Hematopoietic multipotent progenitor cell (in vitro differentiated cells): ENCODE data around the gene ASCC2. TPM values are rescaled to one million over a fixed set of nuclear protein-coding genes. Genes with fewer than 3 reads are reported as not detected.
"Not testable (repeated sequence)": the region's sequence is repeated elsewhere in the genome, so short reads cannot be mapped to it uniquely, and the experiment has no call there.

Source experiments
- DNase-seq, 3 donors: peaks; one replicate each; pipeline ENCODE4 v3.0.0-alpha.2; 2011 to 2015; ENCODE audit warnings: low read depth in 2 of 3, low spot score in 2 of 3
- total RNA-seq: library from RNA; depleted of rRNA; stranded (reverse); fragments of >200 nt; gene quantifications from one replicate; pipeline ENCODE4 v1.2.3, GENCODE V29; 2012

ASCC2 gene, protein sequence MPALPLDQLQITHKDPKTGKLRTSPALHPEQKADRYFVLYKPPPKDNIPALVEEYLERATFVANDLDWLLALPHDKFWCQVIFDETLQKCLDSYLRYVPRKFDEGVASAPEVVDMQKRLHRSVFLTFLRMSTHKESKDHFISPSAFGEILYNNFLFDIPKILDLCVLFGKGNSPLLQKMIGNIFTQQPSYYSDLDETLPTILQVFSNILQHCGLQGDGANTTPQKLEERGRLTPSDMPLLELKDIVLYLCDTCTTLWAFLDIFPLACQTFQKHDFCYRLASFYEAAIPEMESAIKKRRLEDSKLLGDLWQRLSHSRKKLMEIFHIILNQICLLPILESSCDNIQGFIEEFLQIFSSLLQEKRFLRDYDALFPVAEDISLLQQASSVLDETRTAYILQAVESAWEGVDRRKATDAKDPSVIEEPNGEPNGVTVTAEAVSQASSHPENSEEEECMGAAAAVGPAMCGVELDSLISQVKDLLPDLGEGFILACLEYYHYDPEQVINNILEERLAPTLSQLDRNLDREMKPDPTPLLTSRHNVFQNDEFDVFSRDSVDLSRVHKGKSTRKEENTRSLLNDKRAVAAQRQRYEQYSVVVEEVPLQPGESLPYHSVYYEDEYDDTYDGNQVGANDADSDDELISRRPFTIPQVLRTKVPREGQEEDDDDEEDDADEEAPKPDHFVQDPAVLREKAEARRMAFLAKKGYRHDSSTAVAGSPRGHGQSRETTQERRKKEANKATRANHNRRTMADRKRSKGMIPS
- total RNA-seq: 34.5 TPM

DNA sequence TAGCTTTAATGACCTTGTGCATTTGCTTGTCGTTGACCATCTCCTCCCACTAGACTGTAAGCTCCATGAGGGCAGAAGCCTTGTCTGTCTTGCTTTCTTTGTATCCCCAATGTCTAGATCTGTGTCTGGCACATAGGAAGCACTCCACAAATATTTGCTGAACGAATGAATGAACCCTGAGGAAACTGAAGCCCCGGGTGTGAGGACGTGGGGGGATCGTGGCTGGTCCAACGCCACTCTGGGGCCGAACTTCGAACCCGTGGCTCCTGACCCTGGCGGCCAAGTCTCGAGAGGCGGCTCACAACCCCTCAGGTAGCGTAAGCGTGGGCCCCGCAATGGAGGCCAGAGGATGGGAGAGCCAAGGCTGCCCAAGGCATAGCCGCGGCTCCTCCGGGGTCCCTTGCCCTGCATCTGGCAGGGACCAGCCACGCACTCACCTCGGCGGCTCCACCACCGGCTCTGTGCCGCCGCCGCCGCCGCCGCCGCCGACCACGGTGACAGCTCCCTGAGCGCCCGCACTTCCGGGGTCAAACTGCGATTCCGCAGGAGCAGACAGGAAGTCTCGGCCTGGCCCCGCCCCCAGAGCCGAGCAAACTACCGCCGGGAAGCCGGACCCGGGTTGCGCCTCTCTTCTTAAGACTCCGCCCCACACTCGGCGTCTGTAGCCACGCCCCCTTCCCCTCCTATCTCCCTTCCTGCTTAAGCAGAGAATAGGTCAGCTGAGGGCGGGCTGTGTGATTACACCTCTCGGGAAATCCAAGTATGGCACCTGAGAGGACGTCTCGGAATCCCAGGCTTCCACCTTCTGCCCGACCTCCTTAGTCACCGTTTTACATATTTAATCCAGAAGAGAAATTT is at the start of gene ASCC2:
TSS of gene ASCC2 (minus strand) at position 534 of the 858 bp plus-strand sequence. CDS start 5,949 bp downstream, outside the sequence.
- peak; percentile 96 to 98 (median 98) for DNase-seq

DNA sequence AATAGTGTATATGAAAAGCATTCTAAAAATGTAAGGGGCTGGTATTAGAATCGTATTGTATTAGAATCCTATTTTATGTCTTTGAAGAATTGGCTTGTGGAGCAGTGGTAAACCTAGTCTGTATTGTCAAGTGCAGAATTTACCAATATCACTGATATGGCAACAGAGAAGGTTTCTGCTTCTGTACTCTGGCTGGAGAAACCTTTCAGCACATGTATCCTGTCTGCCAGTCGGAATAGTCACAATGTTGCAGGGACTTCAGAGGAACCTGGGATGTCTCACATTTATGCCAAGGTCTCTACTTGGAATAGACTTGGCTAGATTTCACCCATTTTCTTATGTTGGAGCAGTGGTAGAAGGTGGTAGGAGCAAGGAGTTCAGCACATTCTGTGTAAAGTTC is 49.3 kb upstream of the ASCC2 start:
- no peak for DNase-seq

DNA sequence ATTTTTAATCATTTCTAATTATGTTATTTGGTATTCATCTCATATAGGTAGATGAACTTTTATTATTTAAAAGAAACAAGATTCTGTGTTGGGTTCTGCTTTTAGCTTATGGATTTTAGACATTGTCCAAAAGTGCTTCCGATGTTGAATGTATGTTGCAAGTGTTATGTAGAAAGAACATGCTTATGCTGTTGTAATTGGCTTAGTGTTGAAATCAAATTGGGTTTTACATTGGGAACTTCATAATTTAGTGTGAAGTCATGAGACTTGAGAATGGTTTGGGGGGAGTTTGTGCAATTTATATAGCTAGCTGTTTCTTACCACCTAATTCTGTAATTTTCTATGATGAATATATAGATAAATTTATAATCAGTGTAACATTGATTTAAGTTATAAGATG is 48.5 kb upstream of the ASCC2 start:
- no peak for DNase-seq

DNA sequence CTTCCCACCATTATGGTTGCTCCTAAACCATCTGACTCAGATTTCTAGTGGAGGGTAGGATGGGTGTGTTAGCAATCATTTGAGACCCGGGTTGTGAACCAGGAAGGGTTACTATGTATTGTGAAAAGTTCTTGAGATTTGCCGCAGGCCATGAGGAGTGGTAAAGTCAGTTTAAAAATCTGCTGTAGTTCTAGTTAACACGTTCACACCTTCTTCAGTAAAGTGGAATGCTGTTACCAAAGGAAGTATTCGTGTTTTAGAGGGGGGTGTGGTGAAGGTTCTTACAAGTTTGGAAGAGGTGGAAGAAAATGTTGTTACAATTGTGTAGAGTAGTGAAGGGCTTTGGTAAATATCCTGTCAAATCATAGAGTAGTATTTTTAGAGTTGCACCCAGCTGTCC is 47.5 kb upstream of the ASCC2 start:
- no peak for DNase-seq

DNA sequence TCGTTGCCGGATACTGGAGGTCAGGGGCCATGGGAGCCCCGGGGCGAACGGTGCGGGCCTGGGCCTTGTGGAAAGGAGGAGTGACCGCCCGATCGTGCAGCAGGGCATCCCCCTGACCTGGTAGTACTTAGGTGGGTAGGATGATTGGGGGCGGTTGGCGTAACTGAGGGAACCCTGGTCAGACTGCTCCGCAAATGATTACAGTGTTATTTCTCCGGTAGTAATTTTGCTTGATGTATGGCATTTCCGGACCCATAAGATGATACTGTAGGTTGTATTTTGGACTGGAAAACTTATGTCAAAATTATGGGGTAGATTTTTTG is 45.7 kb upstream of the ASCC2 start:
- peak in 1 of 3 donors; percentile 17 for DNase-seq

DNA sequence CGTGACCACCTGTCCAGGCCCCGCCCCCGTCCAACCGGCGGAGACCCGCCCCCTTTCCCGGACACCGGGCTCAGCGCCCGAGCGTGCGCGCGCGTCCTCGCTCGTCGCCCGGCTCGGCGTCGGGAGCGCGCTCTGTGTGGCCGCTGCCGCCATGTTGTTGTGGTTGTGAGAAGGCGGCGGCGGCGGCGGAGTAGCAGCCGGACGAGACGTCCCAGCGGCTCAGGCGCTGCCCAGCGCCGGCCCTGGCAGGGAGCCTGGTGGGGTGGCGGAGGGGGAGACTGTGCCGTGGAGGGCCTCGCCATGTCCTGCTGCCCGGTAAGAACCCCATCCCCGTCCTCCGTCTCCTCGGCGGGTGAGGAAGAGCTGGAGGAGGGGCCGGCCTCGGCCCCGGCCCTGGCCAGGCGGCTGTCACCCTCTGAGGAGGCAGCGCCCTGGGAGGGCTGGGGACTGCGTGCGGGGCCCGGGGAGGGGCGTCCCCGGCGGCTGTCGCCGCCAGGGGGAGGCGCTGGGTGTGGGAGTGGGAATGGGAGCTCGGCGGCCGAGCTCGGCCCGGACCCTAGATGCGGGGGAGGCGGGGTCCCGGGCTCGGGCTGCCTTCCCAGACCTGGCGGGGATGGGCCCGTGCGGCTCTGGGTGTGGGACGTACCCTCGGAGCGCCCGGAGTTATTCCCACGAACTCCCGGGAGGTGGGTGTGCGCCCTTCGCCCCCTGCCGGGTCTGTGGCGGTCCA is 45.1 kb upstream of the ASCC2 start, which contains the start of gene MTMR3:
TSS of gene MTMR3 (plus strand) at position 130 of the 730 bp plus-strand sequence. CDS start 87,886 bp downstream, outside the sequence.
- DNase-seq: peak; percentile 65 to 90 (median 88)

DNA sequence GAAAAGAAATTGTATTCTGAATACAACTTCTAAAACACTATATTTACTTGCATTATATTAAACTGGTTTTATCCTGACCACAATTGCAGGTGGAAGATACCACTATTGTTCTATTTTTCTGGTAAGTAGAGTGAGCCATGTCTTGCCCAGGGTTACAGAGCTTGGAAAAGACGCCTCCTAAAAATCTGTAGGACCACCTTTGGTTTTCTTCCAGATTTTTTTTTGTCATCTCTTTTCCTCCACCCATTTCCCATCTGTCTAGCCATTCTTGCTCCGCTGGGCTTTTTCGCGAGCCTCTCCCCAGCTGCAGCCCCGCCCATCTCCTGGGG is 44.6 kb upstream of the ASCC2 start:
- no peak for DNase-seq

DNA sequence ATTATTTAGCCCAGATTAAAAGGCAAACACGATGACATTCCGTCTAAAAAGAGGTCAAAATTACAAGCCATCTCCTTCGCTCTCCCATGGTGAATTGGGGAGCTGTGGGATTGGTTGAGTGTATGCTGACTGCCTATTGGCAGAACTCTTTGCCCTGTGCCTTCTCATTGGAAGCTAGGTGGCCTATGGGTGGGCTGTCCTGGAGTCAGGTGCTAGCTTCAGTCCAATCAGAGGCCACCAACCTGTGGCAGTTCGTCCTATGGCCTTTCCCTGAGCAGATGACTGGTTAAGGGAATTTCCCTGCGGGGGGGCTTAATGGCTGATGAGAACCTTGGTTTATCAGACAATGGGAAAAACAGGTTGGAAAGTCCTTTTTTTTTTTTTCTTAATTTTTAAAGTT is 41.7 kb upstream of the ASCC2 start:
- peak in 2 of 3 donors; percentile 37 to 43 for DNase-seq

DNA sequence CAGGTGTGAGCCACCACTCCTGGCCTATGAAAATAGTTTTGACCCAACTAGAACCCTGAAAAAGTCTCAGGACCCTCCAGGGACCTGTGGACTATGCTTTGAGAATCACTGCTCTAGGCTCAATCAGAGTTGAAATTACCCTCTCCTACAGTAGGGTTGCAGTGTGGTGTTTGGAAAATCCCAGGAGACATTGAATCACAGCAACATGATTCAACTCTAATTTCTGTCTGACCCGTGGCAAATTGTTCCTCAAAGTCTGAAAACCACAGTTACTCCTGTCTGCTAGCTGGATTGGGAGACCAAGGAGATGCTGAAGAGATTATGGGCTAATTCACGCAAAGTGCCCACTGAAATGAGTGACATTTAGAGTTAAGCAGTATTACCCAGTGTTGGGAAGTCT is 39.5 kb upstream of the ASCC2 start:
- no peak for DNase-seq

DNA sequence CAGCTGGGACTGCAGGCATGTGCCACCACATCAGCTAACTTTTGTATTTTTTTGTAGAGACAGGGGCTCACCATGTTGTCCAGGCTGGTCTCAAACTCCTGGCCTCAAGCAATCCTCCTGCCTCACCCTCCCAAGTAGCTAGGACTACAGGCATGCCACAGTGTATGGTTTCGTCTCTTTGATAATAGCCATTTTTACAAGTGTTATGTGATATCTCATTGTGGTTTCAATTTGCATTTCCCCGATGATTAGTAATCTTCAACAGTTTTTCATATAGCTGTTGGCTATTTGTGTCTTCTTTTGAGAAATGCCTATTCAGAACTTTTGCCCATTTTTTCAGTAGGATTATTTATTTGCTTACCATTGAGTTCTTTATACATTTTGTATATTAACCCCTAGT is 35.9 kb upstream of the ASCC2 start:
- DNase-seq: no peak

DNA sequence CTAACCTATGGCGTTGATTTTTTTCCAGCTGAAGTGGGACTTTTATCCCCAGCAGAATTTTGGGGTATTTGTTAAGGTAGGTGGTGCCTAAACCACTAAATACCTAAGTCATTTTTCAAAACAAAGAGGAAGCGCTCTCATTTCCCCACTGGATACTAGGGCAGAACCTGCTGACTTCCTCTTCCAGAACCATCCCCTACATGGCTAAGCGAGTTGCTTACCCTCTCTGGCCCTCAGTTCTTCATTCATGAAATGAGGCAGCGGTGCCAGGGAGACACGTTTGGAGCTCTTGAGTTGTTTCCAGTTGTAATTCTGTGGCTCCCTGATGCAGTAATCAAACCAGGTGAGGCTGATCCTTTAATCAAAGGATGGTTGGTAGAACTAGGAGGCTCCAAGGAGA is 34.9 kb upstream of the ASCC2 start:
- peak in 1 of 3 donors; percentile 30 for DNase-seq

DNA sequence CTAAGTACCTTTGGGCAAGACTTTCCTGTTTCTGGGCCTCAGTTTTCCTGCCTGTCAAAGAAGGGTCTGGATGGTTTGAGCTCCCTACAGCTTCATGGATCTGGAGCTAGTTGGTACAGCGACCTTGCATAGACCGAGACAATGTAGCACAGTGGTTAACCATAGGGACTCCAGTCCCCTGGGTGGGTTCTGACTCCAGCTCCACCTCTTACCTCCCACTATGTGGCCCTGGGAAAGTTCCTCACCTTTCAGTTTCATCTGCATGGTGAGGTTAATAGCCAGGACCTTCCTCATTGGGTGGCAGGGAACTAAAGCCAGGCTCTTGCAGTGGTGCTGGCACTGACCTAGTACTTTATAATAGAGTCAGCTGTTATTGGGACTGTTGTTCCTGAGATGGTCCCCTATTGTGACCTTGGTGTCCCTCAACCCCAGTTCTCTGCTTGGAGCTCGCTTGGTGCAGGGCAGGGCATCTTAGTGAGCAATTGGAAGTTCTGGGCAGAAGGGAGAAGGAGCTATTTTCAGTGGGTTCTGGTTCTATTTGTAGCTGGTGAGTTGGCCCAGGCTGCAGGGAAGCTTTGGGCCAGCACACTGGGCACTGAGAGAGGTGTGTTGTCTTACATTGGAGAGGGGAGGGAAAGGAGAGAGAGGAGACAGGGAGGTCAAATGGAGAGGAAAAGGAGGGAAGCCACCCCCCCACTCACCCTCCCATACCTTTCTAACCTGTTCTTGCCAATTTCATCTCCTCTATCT is 34.2 kb upstream of the ASCC2 start:
- DNase-seq: no peak

DNA sequence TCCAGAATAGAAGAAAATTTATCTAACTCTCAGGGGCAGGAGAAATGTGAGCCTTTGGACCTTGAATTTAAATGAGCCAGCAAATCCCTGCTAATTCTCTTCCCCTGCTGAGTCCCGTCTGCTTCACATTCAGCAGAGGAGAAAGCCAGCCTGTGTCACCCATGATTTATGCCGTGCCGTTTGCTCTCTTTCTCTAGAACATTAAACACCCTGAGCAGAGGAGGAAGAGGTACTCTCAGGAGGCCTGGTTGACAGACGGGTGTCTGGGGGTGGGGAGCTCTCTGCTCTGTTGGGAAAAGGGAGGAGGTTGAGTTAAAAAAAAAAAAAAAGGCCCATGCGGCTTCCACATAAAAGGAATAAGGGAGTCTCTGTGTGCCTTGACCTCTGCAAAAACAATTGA is 33.6 kb upstream of the ASCC2 start:
- DNase-seq: peak in 1 of 3 donors; percentile 33

DNA sequence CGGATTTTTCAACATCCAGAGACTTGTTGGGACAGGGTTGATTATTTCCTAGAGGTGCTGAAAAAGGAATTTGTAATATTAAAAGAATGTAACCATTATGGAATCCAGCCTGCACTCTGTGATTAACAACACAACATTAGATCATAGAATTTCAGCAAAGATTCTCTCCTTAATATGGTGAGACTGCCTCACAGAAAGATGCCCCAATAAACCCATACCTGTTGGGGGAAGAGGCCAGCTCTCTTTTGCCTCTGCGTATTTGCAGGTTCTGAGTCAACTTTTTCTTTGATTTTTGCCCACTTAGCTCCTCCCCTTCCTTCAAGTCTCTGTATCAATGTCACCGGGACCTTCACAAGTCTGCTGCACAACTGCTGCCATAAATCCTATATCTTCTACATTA is 32.5 kb upstream of the ASCC2 start:
- DNase-seq: no peak

DNA sequence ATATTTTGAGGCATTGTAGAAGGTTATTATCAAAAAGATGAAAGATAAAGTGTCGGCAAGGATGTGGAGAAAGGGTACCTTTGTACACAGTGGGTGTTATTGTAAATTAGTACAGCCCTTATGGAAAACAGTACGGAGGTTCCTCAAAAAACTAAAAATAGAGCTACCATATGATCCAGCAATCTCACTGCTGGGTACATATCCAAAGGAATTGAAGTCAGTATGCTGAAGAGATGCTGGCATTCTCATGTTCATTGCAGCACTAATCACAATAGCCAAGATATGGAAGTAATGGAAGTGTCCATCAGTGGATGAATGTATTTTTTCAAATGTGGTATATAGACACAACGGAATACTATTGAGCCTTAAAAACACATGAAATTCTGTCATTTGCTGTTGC is 29.8 kb upstream of the ASCC2 start:
- no peak for DNase-seq

DNA sequence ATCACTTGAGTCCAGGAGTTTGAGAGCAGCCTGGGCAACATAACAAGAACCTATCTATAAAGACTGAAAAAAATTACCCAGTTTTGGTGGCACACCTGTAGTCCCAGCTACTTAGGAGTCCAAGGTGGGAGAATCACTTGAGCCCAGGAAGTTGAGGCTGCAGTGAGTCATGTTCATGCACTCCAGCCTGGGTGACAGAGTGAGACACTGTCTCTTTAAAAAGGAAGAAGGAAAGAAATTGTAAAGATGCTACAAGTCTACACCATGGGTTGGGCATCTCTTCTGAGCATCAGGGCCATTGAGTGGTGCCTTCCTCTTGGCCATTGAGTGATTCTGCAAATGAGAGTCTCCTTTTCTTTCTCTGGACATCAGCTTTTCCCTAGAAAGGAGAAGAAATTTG is 29.2 kb upstream of the ASCC2 start:
- DNase-seq: no peak

DNA sequence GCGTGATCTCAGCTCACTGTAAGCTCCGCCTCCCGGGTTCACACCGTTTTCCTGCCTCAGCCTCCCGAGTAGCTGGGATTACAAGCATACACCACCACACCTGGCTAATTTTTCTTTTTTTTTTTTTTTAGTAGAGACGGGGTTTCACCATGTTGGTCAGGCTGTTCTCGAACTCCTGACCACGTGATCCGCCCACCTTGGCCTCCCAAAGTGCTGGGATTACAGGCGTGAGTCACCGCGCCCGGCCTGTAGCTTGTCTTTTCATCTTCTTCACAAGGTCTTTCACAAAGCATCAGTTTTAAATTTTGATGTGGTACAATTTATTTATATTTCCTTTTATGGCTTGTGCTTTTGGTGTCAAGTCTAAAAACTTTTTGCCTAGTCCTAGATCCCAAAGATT is 27.5 kb upstream of the ASCC2 start:
- DNase-seq: not testable (repeated sequence)

DNA sequence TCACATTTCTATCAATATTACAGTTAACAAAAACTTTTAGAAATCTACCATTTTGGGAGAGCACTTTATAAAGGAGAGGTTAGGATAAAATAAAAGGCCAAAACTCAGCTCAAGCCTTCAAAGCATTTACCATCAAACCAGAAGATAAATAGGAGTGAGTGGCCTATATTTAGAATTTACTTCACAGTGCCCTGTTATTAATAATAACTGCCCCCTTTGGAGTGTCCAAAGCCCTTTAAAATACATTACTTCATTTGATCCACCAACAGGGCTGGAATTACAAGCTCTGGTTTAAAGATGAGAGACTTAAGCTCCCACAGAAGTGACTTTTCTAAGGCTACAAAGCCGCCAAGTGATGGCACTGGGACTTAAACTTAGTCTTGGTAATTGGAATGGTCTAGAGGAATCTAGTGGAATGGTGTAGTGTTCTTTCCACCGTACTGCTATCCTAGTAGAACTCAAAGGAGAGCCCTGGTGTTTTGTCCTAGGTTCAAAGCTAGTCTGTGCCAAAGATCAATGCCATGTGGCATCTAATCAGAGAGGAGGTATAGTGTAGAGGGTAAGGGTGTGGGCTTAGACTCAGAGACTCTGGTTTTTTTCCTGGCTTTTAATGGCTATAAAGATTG is 23.7 kb upstream of the ASCC2 start:
- DNase-seq: no peak

DNA sequence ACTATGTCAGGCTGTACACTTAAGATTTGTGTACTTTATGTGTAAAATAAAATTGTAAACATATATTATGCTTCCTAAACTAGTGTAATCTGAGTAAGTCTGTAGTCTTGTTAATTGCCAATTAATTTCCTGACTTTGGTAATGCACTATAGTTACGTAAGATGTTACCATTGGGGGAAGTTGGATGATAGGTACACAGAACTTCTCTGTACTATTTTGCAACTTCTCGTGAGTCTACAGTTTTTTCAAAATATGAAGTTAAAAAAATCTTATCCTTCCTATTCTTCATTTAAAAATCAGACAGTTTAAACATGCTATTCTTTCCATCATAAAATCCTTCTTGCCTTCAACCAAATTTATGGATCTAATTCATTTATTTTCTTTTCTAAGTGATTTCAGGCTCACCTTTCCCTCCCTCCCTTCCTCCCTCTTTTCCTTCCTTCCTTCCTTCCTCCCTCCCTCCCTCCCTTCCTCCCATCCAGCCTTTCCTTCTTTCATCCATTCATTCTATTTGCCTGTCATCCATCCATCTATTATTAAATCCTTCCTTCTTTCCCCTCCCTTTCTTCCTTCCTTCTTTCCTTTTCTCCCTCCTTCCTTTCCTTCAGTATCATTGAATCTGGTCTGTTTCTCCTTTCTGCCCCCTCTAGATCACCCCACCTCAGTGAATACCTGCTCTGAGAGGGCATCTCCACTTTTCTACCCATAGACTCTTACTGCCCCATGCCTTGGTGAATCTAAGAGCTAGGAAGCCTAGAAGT is 22.1 kb upstream of the ASCC2 start:
- no peak for DNase-seq
